Dedifferentiated amniotic fluid mesenchymal stem cell (primary cell): ENCODE results near the gene ASAP3.
A peak's percentile ranks its signal among the peaks of the same experiment; 100 is the strongest.
"Not testable (repeated sequence)": the region's sequence is repeated elsewhere in the genome, so short reads cannot be mapped to it uniquely, and the experiment has no call there.

ENCODE experiments used
- DNase-seq: peaks from one replicate; pipeline ENCODE4 v3.0.0-alpha.2; 2016; ENCODE audit errors: extremely low spot score

Gene ASAP3

GRCh38 chr1:23514111-23514679, 30.2 kb upstream of the ASAP3 start:
- no peak for DNase-seq

GRCh38 chr1:23509896-23510295, 25.9 kb upstream of the ASAP3 start:
- DNase-seq: no peak

GRCh38 chr1:23506376-23507107, 22.6 kb upstream of the ASAP3 start:
- no peak for DNase-seq

- DNase-seq: no peak
These were observed 21.9 kb upstream of the ASAP3 start for GRCh38 chr1:23505851-23506250.

GRCh38 chr1:23504156-23504555, 20.2 kb upstream of the ASAP3 start:
- DNase-seq: not testable (repeated sequence)

- DNase-seq: no peak
These were observed 19.0 kb upstream of the ASAP3 start for GRCh38 chr1:23502951-23503350.

GRCh38 chr1:23500466-23500865, 16.5 kb upstream of the ASAP3 start:
- no peak for DNase-seq

- DNase-seq: no peak
These were observed 13.9 kb upstream of the ASAP3 start for GRCh38 chr1:23497777-23498439.

GRCh38 chr1:23496490-23497181, 12.7 kb upstream of the ASAP3 start:
- DNase-seq: no peak

GRCh38 chr1:23494836-23495235, 10.9 kb upstream of the ASAP3 start:
- not testable (repeated sequence) for DNase-seq

- DNase-seq: not testable (repeated sequence)
These were observed 8.8 kb upstream of the ASAP3 start for GRCh38 chr1:23492776-23493175.

GRCh38 chr1:23492132-23492720, 8.2 kb upstream of the ASAP3 start:
- no peak for DNase-seq

- DNase-seq: no peak
These were observed 5.9 kb upstream of the ASAP3 start for GRCh38 chr1:23489842-23490241.

GRCh38 chr1:23485002-23485332, 988 bp upstream of the ASAP3 start:
- no peak for DNase-seq

GRCh38 chr1:23484253-23485001, 448 bp upstream of the ASAP3 start:
- DNase-seq: peak; percentile 87

- DNase-seq: no peak
These were observed 2.1 kb downstream of the ASAP3 start for GRCh38 chr1:23481904-23482303.

GRCh38 chr1:23481026-23481597, 2.9 kb downstream of the ASAP3 start:
- no peak for DNase-seq

GRCh38 chr1:23480187-23481025, 3.6 kb downstream of the ASAP3 start:
- DNase-seq: no peak

- DNase-seq: no peak
These were observed 4.4 kb downstream of the ASAP3 start for GRCh38 chr1:23479666-23479941.

GRCh38 chr1:23478896-23479665, 4.9 kb downstream of the ASAP3 start:
- peak; percentile 72 for DNase-seq
